Astrocyte (in vitro differentiated cells and primary cell): ENCODE results near the gene SAMMSON. TPM values are rescaled to one million over a fixed set of nuclear protein-coding genes. Genes with fewer than 3 reads are reported as not detected.

Source experiments
- DNase-seq: peaks from one replicate; pipeline ENCODE4 v3.0.0-alpha.2; 2010; ENCODE audit warnings: low read depth
- FAIRE-seq: peaks from 2 replicates; lab custom pipeline; 2011; peaks lifted over from hg19 to GRCh38; lab: Jason Lieb, UNC
- H2AFZ ChIP-seq: 2 replicates; pipeline ENCODE4 v1.6.0; 2012; ENCODE audit warnings: low read depth, low read length, inconsistent platforms
- H3K27ac ChIP-seq: 2 replicates; pipeline ENCODE4 v1.5.1; 2011; ENCODE audit warnings: low read depth, low read length, inconsistent platforms
- H3K27me3 ChIP-seq: 2 replicates; pipeline ENCODE4 v1.6.0; 2011; ENCODE audit warnings: low read length, inconsistent platforms; ENCODE audit not compliant: insufficient read depth
- H3K36me3 ChIP-seq: 2 replicates; pipeline ENCODE4 v1.5.1; 2011; ENCODE audit warnings: low read length, inconsistent platforms; ENCODE audit not compliant: insufficient read depth
- H3K4me1 ChIP-seq: 2 replicates; pipeline ENCODE4 v1.5.1; 2011; ENCODE audit warnings: low read length, inconsistent platforms; ENCODE audit not compliant: insufficient read depth
- H3K4me2 ChIP-seq: 2 replicates; pipeline ENCODE4 v1.6.0; 2012; ENCODE audit warnings: low read length, inconsistent platforms
- H3K4me3 ChIP-seq: 2 replicates; pipeline ENCODE4 v1.5.1; 2011; ENCODE audit warnings: low read depth, mild to moderate bottlenecking, low read length, inconsistent platforms; ENCODE audit not compliant: insufficient read depth
- H3K79me2 ChIP-seq: 2 replicates; pipeline ENCODE4 v1.6.0; 2012; ENCODE audit warnings: mild to moderate bottlenecking, low read length, inconsistent platforms; ENCODE audit not compliant: insufficient read depth
- H3K9ac ChIP-seq: 2 replicates; pipeline ENCODE4 v1.6.0; 2012; ENCODE audit warnings: mild to moderate bottlenecking, low read length, inconsistent platforms
- H3K9me3 ChIP-seq: 2 replicates; pipeline ENCODE4 v1.5.1; 2012; ENCODE audit warnings: low read depth, mild to moderate bottlenecking, low read length, inconsistent platforms; ENCODE audit not compliant: insufficient read depth
- H4K20me1 ChIP-seq: 2 replicates; pipeline ENCODE4 v1.6.0; 2012; ENCODE audit warnings: low read length, inconsistent platforms; ENCODE audit not compliant: insufficient read depth
- H3K27ac Mint-ChIP-seq: one replicate; pipeline ENCODE4 v1.8.0; 2021; ENCODE audit warnings: mild to moderate bottlenecking, mixed read lengths; ENCODE audit not compliant: unreplicated experiment
- H3K27me3 Mint-ChIP-seq: one replicate; pipeline ENCODE4 v1.8.0; 2021; ENCODE audit warnings: low read depth, mixed read lengths; ENCODE audit not compliant: unreplicated experiment
- H3K36me3 Mint-ChIP-seq: one replicate; pipeline ENCODE4 v1.8.0; 2021; ENCODE audit warnings: low read depth, mixed read lengths; ENCODE audit not compliant: unreplicated experiment
- H3K4me1 Mint-ChIP-seq: one replicate; pipeline ENCODE4 v1.8.0; 2021; ENCODE audit warnings: low read depth, mixed read lengths; ENCODE audit not compliant: unreplicated experiment
- H3K4me3 Mint-ChIP-seq: one replicate; pipeline ENCODE4 v1.8.0; 2021; ENCODE audit warnings: mild to moderate bottlenecking, moderate library complexity, mixed read lengths; ENCODE audit not compliant: unreplicated experiment
- H3K9me3 Mint-ChIP-seq: one replicate; pipeline ENCODE4 v1.8.0; 2021; ENCODE audit warnings: mild to moderate bottlenecking, mixed read lengths; ENCODE audit not compliant: unreplicated experiment
- CTCF ChIP-seq: IDR thresholded peaks from 2 replicates; pipeline ENCODE4 v1.5.1; 2011; ENCODE audit warnings: low read depth, mild to moderate bottlenecking, inconsistent platforms, low read length, moderate library complexity; ENCODE audit not compliant: insufficient read depth
- EZH2 ChIP-seq: IDR thresholded peaks from 2 replicates; pipeline ENCODE4 v1.6.1; 2012; ENCODE audit warnings: mild to moderate bottlenecking, low read length, inconsistent platforms; ENCODE audit not compliant: insufficient read depth
- total RNA-seq: library from RNA; stranded (reverse); gene quantifications from 2 replicates; pipeline ENCODE4 v1.2.1, GENCODE V29; 2021

The SAMMSON gene
- total RNA-seq, 1 donor from 2014 or later, result not detected

- Mint-ChIP-seq H3K4me1 (peaks cover 16% of the 10 kb centered on the region), H3K27ac (no peak overlapping the region), H3K27me3 (no peaks in the 10 kb centered on the region), H3K9me3 (no peaks in the 10 kb centered on the region), H3K36me3 (no peaks in the 10 kb centered on the region), H3K4me3 (no peak overlapping the region)
- H3K9me3 ChIP-seq, result no peaks in the 10 kb centered on the region
- no peak overlapping the region for H3K27ac ChIP-seq
- no peak for FAIRE-seq
- DNase-seq, result no peak
- no peaks in the 10 kb centered on the region for H3K4me1 ChIP-seq
- H3K36me3 ChIP-seq, result no peaks in the 10 kb centered on the region
- H3K79me2 ChIP-seq, result no peaks in the 10 kb centered on the region
- no peak overlapping the region for H2AFZ ChIP-seq
- no peak overlapping the region for H3K4me2 ChIP-seq
- no peak overlapping the region for H3K4me3 ChIP-seq
- no peak overlapping the region for H3K9ac ChIP-seq
- no peaks in the 10 kb centered on the region for H3K27me3 ChIP-seq
- TF ChIP-seq EZH2 (no peak), CTCF (no peak)
- H4K20me1 ChIP-seq, result no peaks in the 10 kb centered on the region
These were observed 56.5 kb downstream of the SAMMSON start for GRCh38 chr3:70056081-70056480.

GRCh38 chr3:70057426-70057825 is 57.9 kb downstream of the SAMMSON start:
- Mint-ChIP-seq H3K27ac (no peak overlapping the region), H3K27me3 (no peaks in the 10 kb centered on the region), H3K4me1 (peaks cover 11% of the 10 kb centered on the region), H3K9me3 (no peaks in the 10 kb centered on the region), H3K36me3 (no peaks in the 10 kb centered on the region), H3K4me3 (no peak overlapping the region)
- no peak overlapping the region for H3K4me2 ChIP-seq
- DNase-seq (no peak), FAIRE-seq (no peak)
- no peaks in the 10 kb centered on the region for H3K36me3 ChIP-seq
- H3K4me3 ChIP-seq, result no peak overlapping the region
- no peaks in the 10 kb centered on the region for H3K27me3 ChIP-seq
- H3K79me2 ChIP-seq, result no peaks in the 10 kb centered on the region
- H4K20me1 ChIP-seq, result no peaks in the 10 kb centered on the region
- no peak overlapping the region for H2AFZ ChIP-seq
- TF ChIP-seq CTCF, result no peak
- no peak for TF ChIP-seq EZH2
- H3K27ac ChIP-seq, result no peak overlapping the region
- no peaks in the 10 kb centered on the region for H3K9me3 ChIP-seq
- no peak overlapping the region for H3K9ac ChIP-seq
- no peaks in the 10 kb centered on the region for H3K4me1 ChIP-seq

- no peak overlapping the region for H3K4me3 Mint-ChIP-seq
- H3K4me1 ChIP-seq, result no peaks in the 10 kb centered on the region
- H3K27ac ChIP-seq, result no peak overlapping the region
- H3K4me1 Mint-ChIP-seq, result peaks cover 6% of the 10 kb centered on the region
- H3K4me3 ChIP-seq, result no peak overlapping the region
- H3K9me3 ChIP-seq, result no peaks in the 10 kb centered on the region
- no peak overlapping the region for H3K4me2 ChIP-seq
- H4K20me1 ChIP-seq, result no peaks in the 10 kb centered on the region
- no peaks in the 10 kb centered on the region for H3K27me3 Mint-ChIP-seq
- H3K27ac Mint-ChIP-seq, result no peak overlapping the region
- no peak for DNase-seq
- FAIRE-seq, result no peak
- H3K36me3 ChIP-seq, result no peaks in the 10 kb centered on the region
- no peaks in the 10 kb centered on the region for H3K27me3 ChIP-seq
- H2AFZ ChIP-seq, result no peak overlapping the region
- H3K79me2 ChIP-seq, result no peaks in the 10 kb centered on the region
- no peaks in the 10 kb centered on the region for H3K9me3 Mint-ChIP-seq
- no peaks in the 10 kb centered on the region for H3K36me3 Mint-ChIP-seq
- no peak for TF ChIP-seq CTCF
- TF ChIP-seq EZH2, result no peak
- no peak overlapping the region for H3K9ac ChIP-seq
These were observed 61.6 kb downstream of the SAMMSON start for GRCh38 chr3:70061096-70061495.
